Measurements from ENCODE around the gene PNP.

The PNP gene

DNA sequence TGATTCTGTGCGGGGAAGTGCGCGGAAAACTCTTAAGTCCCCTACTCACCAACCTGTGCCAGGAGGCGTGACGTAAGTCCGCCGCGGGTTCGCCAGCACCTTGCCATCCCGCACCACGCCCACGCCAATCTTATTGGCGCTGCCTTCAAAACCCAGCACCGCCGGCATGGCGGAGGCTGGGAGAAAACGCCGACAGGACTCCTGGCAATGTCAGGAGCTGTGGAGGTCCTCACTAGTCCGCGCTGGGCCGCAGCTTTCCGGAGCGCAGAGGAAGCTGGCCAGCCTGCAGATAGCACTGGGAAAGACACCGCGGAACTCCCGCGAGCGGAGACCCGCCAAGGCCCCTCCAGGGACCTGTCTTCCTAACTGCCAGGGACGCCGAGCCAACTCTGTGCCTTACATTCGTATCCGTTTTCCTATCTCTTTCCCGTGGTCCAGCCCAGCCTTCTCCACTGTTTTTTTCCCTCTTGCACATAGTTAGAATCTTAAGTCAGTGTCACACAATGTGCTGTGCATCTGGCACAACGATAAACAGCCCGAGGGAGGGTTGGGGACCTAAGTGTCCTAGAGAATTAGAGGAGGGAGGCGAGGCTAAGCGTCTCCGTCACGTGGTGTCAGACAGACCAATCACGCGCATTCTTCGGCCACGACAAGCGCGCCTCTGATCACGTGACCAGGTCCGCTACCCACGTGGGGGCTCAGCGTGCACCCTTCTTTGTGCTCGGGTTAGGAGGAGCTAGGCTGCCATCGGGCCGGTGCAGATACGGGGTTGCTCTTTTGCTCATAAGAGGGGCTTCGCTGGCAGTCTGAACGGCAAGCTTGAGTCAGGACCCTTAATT lies 14.5 kb upstream of the PNP start, which contains the start of the genes APEX1 and OSGEP:
Gene APEX1, plus strand, starts transcription at position 711 of the 839 bp plus-strand sequence. CDS start 420 bp downstream, outside the sequence.
Gene OSGEP, minus strand, starts transcription at position 297 of the 839 bp plus-strand sequence. Its CDS starts 129 bp downstream, at position 168.
- in situ Hi-C loops (cut with MboI; ENCODE audit: low sequenced_read_pairs, unreplicated experiment), result no loop called here
- no peak for TF ChIP-seq CTCF (IDR thresholded peaks at IDR 0.05; ENCODE audit: borderline replicate concordance, control extremely low read depth, extremely low read depth, insufficient read depth, missing control alignments)
- DNase-seq (ENCODE audit: low spot score), result peak; percentile 96

GRCh38 chr14:20455355-20456300 lies 13.6 kb upstream of the PNP start:
- in situ Hi-C loops (cut with MboI; ENCODE audit: low sequenced_read_pairs, unreplicated experiment), result no loop called here
- TF ChIP-seq CTCF (IDR thresholded peaks at IDR 0.05; ENCODE audit: borderline replicate concordance, control extremely low read depth, extremely low read depth, insufficient read depth, missing control alignments), result no peak
- no peak for DNase-seq (ENCODE audit: low spot score)

- no peak for TF ChIP-seq CTCF (IDR thresholded peaks at IDR 0.05; ENCODE audit: borderline replicate concordance, control extremely low read depth, extremely low read depth, insufficient read depth, missing control alignments)
- in situ Hi-C loops (cut with MboI; ENCODE audit: low sequenced_read_pairs, unreplicated experiment), result no loop called here
- no peak for DNase-seq (ENCODE audit: low spot score)
Observed at GRCh38 chr14:20456971-20457370, 12.2 kb upstream of the PNP start.

DNA sequence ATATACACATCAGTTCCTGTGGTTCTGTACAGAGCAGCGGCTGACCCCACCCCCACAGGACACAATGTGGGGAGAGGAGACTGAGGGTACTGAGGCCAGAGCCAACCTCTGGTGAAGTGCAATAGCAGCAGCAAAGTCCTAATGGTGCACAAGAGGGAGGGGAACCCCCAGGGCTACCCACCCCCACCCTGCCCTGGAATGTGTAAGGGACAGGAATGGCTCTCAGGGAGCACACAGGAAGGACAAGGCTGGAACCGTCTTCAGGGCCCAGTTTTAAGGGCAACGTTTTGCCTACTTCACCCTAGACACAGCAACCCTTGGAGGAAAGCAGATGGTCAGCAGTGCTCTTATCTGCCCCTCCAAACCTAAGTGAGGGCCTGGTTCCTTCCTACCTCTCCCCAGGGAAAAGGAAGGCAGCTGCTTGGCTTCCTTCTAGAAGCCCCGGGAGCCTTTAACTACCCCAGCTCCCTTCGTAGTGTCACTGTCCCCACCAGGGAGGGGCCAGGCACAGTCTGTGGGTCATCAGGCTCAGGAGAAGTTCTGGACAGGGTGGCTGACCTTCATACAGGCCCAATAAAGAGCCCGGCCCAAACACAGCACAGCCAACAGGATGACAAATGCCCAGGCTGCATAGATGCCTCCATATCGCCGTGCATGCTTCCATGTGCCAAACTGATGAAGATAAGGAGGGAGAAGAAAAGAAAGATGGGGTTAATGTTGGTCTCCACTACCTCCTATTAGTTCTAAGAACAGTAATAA lies 11.0 kb upstream of the PNP start:
- no peak for TF ChIP-seq CTCF (IDR thresholded peaks at IDR 0.05; ENCODE audit: borderline replicate concordance, control extremely low read depth, extremely low read depth, insufficient read depth, missing control alignments)
- no peak for DNase-seq (ENCODE audit: low spot score)
- in situ Hi-C loops (cut with MboI; ENCODE audit: low sequenced_read_pairs, unreplicated experiment), result no loop called here

DNA sequence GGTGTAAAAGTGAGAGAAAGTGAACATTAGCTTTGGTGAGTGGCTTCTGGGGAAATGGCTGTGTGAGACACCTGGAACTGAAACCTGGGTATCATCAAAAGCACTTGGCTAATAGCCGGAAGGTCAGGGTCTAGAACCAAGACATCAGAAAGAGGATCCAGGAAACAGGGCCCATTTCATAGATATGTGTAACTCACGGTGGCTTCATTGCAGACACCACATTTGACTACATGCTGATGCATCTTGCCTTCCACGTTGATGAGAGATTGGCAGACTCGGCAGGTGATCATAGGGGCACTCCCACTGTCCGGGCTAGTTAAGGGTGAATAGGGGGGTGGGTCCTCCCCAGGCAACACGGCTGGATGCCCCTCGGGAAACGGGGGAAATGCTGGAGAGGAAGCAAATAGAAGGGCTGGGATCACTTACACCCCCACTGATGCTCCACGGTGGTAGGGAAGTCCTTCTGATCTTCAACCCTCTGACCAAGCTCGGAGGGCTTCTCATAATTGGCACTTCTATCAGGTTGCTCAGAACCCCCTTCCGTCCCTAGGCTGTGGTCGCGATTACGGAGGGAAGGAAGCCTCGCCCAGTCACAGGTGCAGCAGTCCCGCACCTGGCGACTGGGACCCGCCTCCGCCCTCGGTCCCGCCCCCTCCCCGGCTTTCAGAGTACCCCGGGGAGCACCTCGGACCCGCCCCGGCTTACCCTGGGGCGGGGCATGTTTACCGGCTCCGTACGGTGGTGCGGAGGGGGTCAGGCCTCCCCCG lies 8.6 kb upstream of the PNP start:
- in situ Hi-C loops (cut with MboI; ENCODE audit: low sequenced_read_pairs, unreplicated experiment), result no loop called here
- no peak for TF ChIP-seq CTCF (IDR thresholded peaks at IDR 0.05; ENCODE audit: borderline replicate concordance, control extremely low read depth, extremely low read depth, insufficient read depth, missing control alignments)
- DNase-seq (ENCODE audit: low spot score), result no peak
